Erythroblast (primary cell): ENCODE results near the gene BICC1.

Experiments
- GATA1 ChIP-seq: IDR thresholded peaks from 2 replicates; pipeline ENCODE4 v1.6.1; 2011; ENCODE audit warnings: low read depth, mild to moderate bottlenecking, control low read depth, low read length, moderate library complexity
- POLR2A ChIP-seq: IDR thresholded peaks from 2 replicates; pipeline ENCODE4 v1.6.1; 2011; ENCODE audit warnings: mild to moderate bottlenecking, low read length

DNA sequence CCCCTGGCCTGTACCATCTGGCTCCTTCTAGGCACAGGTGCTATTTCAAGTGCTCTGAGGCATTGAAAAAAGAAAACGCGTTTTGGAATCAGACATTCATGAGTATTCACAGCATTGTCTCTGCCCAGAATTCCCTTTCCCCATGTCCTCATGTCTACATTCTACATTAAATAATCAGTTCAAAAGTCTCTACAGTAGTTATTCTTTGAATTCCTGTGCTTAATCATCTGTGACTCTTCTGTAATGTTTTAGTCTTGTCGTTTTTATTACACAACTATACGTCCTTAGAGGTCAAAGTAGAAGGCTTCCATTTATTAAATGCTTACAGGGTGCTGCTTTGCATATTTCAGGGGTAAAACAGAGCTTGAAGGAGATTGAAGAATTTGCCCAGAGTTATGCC is 95.7 kb downstream of the BICC1 start:
- no peak for TF ChIP-seq POLR2A
- no peak for TF ChIP-seq GATA1
